Posterior cingulate gyrus (tissue), 11 donors: ENCODE results near the gene RHOG.

Source experiments
- DNase-seq, 10 donors: peaks; one replicate each; pipeline versions ENCODE4 v3.0.0 to v3.0.0-alpha.2; 2020 to 2021; ENCODE audit warnings: mixed read lengths in 3 of 10
- intact Hi-C: fragments of 100-400 bp; cut with DNase I; formaldehyde crosslinking; loops from one replicate; pipeline ENCODE4 v1.15.1; 2023

RHOG gene

DNA sequence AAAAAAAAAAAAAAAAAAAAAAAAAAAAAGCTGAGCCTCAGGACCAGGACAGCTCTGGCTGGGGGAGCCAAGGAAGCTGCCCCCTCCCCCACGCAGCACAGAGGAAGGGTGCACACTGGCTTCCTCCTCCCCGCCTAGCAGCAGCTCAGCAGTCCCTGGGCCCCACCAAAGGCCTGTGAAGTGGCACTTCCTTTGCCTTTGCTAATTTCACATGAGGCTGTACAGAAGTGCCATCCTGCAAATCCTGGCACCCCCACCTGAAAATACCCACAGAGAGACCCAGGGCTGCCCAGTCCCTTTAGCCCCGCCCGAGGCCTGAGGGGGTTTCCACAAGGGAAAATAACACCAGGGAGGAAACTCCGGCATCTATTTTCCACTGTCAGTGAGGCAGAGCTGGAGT lies 3.9 kb downstream of the RHOG start:
- peak in 1 of 10 donors; percentile 84 for DNase-seq
- intact Hi-C loops, result no loop called here

DNA sequence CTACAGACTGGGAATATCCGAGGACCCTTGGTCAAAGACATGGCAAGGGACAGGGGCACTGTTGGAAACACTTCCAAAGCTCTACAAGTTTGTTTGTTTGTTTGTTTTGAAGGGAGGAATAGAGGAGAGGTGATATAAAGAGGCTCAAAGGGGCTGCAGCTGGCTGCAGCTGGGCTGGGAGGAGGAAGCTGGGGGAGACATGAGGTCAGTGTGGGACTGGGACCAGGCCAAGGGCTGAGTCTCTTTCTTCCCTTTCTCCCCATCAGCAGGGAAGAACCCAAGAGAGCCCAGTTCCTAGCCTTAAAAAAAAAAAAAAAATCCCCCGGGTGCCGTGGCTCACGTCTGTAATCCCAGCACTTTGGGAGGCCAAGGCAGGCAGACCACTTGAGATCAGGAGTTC lies 5.0 kb downstream of the RHOG start:
- intact Hi-C loops, result no loop called here

DNA sequence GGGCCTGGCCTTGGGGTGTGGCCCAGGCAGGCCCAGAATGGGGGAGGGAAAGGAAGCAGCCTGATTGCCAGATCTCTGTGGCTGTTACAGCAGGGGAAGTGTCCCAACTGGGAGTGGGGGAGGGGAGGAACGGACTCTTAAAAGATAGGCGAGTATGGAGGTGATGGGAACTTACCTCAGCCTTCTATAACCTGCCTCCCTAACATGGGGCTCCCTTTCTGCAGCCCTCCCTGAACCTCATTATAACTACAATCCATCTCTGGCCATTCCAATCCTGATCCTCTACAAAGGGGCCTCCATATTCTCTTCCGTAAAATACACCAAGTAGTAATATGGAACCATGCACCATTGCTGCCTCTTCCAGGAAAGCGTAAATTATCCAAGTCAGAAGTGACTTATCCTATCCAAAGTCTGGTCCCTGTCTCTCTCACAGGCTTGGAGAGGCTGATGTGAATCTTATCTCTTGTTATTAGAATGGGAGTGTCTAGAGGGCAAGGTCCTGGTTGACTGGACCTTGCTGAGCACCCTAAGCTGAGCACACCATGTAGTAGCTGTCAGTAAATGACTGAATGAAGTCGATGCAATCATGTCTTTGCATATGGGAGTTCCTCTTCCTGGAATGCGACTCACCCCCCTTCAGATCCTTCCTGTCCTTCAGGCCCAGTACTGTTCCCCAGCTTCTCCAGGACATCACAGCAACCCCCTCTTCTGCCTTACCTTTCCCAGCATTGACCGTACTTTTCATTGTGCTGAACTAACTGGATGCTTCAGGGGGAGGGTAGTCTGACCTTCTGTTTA lies 5.9 kb downstream of the RHOG start:
- DNase-seq, result peak in 3 of 10 donors; percentile 28 to 83 (median 33)
- intact Hi-C loops, result no loop called here

More for the DNA sequence above, 5.0 kb downstream of the RHOG start:
- DNase-seq, result peak in 5 of 10 donors; percentile 38 to 87 (median 60)

DNA sequence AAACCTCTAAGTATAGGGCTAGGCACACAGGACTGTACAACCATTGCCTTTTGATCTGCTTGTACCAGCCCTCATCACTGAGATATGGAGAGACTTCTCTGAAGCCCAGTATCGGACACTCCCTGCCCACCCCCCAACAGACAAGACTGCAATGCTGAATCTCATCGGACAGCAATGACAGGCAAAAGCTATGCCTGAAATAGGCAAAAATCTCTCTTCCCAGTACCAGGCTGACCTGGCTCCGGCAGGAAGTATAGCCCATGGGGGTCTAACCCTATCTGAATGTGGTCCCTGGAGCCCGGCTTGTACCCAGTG lies 6.5 kb downstream of the RHOG start:
- intact Hi-C loops, result no loop called here
- DNase-seq, result no peak

DNA sequence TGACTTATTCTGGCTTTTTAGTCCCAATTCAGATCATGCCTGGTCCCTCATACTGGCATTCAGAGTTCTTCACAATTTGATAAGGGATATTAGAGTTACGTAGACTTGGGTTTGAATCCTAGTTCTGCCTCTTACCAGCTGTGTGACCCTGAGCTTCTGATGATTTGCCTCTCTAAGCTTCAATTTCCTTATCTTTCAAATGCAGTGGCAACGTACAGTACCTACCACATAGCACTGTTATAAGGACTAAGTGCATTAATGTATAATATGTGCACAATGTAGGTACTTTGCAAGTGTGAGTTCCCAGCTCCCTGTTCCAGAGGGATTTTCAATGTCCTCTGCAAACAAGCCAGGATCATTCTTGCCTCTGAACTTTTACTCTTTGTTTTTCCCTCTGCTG lies 7.3 kb downstream of the RHOG start:
- intact Hi-C loops, result no loop called here
- no peak for DNase-seq

DNA sequence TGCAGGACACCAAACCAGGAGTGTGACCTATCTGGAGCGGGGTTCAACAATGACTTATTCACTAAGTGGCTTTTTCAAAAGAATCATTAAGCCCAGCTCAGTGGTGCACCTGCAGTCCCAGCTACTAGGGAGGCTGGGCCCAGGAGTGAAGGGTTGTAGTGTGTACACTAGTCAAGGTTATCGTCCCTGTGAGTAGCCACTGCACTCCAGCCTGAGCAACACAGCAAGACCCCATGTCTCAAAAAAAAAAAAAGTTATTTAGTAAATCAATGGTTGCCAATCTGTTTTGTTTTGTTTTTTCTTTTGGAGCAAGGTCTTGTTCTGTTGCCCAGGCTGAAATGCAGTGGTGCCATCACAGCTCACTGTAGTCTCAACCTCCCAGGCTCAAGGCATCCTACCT lies 7.9 kb downstream of the RHOG start:
- intact Hi-C loops, result no loop called here
- peak in 1 of 10 donors; percentile 25 for DNase-seq

DNA sequence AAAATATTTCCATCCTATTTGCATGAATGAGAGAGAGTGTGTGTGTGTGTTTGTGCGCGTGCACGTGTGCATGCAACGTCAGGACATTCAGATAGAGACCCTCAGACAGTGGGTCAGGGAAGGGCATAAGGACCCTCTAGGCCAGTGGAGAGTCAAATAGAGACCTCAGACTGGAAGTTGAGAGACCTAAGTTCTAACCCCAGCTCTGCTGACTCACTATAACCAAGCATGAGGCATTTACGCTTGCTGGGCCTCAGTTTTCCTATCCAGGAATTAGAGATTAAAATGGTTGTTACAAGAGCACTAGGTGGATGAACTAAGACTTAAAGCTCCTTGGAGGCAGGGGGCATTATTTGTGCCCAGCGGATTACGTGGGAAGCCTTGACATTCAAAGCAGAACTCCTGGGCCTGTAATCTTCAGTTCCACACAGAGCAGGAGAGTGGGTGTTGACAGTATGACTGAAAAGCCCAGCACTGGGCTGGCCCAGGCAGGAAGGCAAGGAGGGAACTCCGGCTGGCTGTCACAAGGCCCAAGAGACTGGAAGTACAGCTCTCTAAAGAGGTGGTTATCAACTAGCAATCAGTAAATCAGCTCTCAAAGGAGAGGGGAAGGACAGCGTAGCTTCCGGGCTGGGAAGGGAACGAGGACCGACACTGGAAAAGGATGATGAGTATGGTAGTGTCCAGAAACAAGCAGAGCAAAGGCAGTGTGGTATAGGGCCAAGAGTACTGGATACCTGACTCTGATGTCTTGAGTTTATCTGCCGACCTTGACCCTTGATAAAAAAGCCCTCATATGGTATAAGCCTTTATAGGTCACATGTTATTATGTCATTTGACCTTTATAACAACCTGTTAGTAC lies 9.2 kb downstream of the RHOG start:
- DNase-seq, result peak in 1 of 10 donors; percentile 82

DNA sequence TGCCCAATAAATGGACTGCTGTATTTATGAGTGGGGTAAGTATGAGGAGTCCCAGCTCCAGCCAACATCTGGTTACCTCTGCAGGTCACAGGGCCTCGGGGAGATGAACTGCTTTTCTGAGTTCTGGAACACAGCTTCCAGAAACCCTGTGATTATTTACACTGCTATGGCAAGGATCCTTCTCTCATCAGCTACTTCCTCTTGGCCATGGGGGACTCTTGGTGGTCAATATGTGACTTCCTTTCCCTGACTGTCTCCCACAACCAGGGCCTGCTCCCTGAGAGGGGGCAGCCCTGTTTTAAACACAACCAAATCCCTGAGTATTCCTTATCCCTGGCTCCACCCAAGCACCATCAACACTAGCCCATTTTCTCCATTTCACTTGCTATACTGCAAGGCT lies 10.0 kb downstream of the RHOG start:
- DNase-seq, result no peak
- intact Hi-C loops, result no loop called here

More for the DNA sequence above, 9.2 kb downstream of the RHOG start:
- intact Hi-C loops, result no loop called here

DNA sequence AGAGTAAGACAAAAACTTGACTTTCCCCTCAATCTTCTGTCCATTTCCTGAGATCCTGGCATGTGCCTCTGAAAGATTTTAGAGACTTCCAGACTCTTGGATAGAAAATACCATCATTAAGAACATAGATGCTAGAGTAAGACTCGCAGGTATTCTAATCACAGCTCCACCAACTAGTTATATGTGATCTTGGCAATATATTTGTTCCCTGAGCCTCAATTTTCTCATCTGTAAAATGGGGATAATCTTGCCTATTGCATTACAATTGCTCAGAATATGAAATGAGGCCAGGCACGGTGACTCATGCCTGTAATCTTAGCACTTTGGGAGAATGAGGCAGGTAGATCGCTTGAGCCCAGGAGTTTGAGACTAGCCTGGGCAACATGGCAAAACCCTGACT lies 10.7 kb downstream of the RHOG start:
- DNase-seq, result no peak
- intact Hi-C loops, result no loop called here

DNA sequence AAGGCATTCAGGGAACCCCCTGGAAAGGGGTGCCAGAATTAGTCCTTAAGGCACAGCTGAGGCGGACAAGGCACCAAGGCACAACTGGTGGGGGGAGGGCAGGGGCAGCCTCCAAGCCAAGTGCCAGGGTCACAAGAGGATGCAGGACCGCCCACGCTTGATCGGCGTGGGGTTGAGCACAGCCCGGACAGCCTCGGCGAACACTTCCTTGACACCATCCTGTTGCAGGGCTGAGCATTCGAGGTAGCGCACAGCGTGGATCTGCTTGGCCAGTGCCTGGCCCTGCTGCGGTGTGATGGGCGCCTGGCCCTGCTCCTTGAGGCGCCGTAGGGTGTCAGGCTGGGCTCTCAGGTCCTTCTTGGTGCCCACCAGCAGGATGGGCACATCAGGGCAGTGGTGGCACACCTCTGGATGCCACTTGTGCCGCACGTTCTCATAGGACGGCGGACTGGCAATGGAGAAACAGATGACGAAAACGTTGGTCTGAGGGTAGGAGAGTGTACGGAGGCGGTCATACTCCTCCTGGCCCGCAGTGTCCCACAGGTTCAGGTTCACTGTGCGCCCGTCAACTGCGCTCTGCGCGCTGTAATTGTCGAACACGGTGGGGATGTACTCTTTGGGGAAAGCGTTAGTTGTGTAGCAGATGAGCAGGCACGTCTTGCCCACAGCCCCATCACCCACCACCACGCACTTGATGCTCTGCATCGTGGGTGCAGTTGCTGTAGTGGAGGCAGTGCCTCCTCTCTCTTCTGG lies 13.1 kb downstream of the RHOG start:
- DNase-seq, result peak in 4 of 10 donors; percentile 38 to 90 (median 62)

DNA sequence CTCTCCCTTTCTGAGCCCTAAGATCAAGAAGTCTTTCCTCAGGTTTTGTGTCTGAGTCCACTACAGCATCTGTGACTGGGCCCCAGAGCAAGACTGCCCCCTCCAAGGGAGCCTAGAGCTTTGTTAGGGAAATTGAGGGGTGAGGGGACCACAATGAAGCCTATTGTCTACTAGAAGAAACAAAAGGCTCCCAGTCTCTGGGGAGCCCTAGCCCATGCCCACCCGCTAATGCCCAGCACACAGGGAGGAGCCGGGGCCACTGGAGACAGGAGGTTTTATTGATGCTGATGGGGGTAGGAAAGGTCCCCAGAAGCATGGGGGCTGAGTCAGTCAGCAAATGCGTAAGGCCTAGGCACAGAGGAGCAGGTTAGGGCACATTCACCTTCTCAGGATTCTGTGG lies 14.0 kb downstream of the RHOG start:
- peak in 8 of 10 donors; percentile 63 to 97 (median 76) for DNase-seq
- intact Hi-C loops, result no loop called here

More for the DNA sequence above, 13.1 kb downstream of the RHOG start:
- intact Hi-C loops, result no loop called here

DNA sequence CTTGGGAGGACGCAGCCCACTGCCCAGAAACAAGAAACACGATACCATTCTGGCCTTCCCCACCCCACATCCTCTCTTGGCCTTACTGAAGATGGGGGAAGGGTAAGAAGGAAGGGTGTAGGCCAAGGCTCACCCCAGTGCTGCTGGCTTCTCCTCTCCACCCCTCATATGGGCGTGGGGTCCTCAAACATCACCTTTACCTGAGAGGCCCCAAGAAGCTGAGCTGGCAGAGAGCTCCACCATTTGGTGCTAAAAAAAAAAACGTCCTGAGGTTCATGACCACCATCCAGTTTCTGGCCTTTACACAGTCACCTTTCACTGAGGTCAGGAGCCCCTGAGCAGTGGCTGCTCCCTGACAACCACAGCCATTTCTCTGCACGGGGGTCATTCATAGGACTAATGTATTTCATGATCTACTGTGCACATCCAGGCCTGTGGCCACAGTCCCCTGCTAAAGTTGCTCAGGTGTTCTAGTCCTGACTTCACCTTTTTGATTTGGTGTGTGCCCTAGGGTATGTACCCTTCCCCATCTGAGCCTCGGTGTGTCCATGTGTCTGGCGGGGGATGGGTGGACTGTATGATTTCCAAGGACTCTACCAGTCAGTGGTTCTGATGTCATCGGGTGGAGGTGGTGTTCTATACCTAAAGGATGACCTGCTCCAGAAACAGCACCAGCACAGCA lies 15.1 kb downstream of the RHOG start:
- no peak for DNase-seq
- intact Hi-C loops, result no loop called here

DNA sequence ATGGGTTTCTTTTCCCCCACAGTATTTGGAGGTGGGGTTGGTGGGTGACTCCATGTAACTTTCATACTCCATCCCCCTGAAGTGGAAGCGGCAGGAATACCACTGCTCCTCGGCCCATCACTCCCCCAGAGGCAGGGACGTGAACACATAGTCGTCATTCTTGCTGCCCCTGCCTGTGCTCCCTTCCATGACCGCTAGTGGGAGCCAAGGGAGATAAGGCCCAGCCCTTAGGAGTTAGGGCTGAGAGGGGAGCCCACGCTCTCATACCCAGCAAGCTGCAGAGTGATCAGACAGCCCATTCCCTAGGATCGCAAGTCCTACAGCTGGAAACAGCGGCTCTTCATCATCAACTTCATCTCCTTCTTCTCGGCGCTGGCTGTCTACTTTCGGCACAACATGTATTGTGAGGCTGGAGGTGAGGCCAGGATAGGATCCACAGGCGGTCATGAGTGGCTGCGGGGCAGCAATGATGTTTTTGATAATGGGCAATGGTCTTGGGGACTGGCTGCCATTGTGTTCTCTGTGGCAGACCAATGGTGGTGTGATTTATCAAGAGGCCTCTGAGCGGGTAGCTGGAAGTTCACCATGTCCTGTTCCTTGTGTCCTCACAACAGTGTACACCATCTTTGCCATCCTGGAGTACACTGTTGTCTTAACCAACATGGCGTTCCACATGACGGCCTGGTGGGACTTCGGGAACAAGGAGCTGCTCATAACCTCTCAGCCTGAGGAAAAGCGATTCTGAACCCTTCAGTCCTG lies 15.9 kb downstream of the RHOG start:
- intact Hi-C loops, result no loop called here
- DNase-seq, result peak in 7 of 10 donors; percentile 53 to 93 (median 69)

DNA sequence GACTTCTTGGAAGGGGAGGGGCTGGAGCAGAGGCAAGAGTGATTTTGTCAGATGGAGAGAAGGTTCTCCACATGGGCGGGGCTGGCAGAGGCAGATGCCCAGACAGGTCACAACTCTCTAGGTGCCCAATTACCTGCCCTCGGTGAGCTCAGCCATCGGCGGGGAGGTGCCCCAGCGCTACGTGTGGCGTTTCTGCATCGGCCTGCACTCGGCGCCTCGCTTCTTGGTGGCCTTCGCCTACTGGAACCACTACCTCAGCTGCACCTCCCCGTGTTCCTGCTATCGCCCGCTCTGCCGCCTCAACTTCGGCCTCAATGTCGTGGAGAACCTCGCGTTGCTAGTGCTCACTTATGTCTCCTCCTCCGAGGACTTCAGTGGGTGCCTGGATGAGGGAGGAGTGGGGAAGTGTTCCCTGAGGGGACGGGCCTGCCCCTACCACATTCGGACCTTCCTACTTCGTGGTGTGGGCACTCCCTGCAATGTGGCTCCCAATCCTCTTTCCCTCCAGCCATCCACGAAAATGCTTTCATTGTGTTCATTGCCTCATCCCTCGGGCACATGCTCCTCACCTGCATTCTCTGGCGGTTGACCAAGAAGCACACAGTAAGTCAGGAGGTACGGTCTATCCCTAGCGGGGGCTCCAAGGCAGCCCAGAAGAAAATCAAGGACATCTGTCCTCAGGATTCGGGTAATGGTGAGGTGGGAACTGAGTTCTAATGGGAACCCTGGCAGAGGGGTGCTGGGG lies 16.8 kb downstream of the RHOG start:
- intact Hi-C loops, result no loop called here
- peak in 1 of 10 donors; percentile 67 for DNase-seq

DNA sequence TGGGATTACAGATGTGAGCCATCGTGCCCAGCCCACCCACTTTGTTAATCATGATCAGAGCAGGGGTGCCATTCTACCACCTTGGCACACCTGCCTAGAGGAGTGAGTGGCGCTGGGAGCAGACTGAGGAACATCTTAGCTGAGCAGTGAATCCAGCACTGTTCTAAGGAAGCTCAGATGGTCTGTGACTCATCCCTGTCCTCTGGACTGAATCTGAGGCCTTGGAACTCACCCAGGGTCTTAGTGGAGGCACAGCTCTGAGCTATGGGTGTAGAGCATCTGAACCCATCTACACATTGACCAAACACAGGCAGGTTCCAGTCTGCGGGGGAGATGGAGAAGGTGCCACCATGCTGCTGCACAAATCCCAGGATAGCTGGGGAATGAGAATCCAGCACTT lies 17.5 kb downstream of the RHOG start:
- intact Hi-C loops, result no loop called here
- no peak for DNase-seq

DNA sequence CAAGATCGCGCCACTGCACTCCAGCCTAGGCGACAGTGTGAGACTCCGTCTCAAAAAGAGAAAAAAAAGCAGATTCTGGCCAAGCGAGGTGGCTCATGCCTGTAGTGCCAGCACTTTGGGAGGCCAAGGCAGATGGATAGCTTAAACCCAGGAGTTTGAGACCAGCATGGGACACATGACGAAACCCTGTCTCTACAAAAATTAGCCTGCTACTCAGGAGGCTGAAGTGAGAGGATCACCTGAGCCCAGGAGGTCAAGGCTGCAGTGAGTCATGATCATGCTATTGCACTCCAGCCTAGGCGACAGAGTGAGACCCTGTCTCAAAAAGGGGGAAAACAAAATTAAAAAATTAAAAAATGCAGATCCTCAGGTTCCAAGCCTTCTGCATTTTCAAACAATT lies 18.4 kb downstream of the RHOG start:
- no peak for DNase-seq

DNA sequence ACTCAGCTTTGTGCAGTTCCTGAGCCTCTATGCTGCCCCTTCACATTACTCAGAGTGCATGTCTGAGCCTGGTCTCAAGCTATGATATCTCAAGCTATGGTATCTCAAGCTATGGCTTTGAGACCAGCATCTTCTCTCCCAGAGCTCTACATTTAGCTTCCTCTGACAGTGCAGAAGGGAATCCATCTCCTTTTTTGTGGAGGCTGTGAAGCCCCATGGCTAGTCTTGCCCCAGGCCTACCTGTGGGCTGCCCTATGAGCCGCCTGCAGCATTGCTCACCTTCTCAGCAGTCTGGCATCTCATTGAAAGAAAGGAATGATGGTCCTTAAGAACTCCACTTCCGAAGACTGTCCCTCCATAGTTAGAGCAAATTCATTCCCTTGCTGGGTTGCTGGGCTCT lies 19.8 kb downstream of the RHOG start:
- no peak for DNase-seq
- intact Hi-C loops, result no loop called here

More for the DNA sequence above, 18.4 kb downstream of the RHOG start:
- intact Hi-C loops, result no loop called here

DNA sequence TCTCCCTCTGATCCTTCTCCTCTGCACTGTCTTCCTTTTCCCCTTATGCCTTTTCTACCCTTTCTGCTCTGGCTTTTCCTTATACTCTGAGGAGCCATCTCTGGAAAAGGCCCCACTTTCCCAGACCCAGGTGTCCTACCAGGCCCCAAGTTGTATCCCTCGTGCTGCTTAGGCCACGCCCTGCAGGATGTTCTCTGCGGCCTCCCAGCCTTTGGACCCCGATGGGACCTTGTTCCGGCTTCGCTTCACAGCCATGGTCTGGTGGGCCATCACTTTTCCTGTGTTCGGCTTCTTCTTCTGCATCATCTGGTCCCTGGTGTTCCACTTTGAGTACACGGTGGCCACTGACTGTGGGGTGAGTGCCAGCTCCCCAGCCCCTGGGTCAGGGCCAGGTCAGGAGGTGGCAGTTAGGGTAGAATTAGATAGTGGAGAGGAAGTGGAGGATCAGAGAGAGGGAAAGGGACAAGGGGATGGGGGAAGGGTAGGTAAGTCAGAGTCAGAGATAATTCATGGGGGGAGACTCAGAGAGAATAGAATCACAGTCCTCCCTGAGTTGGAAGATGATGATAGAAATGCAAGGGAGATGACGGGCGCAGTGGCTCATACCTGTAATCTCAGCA lies 23.5 kb downstream of the RHOG start:
- no peak for DNase-seq
- intact Hi-C loops, result no loop called here

DNA sequence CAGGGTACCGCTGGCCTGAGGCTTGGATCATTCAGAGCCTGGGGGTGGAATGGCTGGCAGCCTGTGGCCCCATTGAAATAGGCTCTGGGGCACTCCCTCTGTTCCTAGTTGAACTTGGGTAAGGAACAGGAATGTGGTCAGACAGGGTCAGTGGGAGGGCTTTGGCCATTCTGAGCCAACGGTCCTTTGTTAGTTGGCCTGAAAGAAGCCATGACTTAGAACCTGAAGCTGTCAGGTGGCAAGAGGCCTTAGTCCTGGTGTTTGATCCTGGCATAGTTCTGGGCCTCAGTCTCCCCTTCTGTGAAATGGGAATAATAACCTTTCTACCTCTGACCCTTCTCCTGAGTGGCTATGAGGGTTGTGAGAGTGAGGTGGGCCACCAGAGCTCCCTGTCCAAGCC lies 24.1 kb downstream of the RHOG start:
- intact Hi-C loops, result no loop called here
- DNase-seq, result no peak
